C4-2B (cell line): Measurements from ENCODE around the gene TMED7.

Source experiments
- CTCF ChIP-seq: fragments of 450-650 bp; conservative IDR thresholded peaks from 2 replicates; pipeline ENCODE4 v1.5.1; 2017; ENCODE audit warnings: mild to moderate bottlenecking
- ZFX ChIP-seq: fragments of 450-650 bp; IDR thresholded peaks from 2 replicates; pipeline ENCODE4 v1.6.1; 2017

- no peak for TF ChIP-seq CTCF
- no peak for TF ChIP-seq ZFX
Measured at GRCh38 chr5:115626445-115626823, 598 bp upstream of the TMED7 start.
